K562 (cell line): ENCODE results near the gene EPHB2. TPM values are rescaled to one million over a fixed set of nuclear protein-coding genes. Genes with fewer than 3 reads are reported as not detected.

Experiments used
- ATAC-seq: fragments of 200-7000 bp; cut with Tn5 transposase; 3 replicates; pipeline ENCODE4 v1.9.1; 2020; ENCODE audit warnings: moderate library complexity
- BruUV-seq: library from RNA; stranded (reverse); fragments of 400-500 nt; replicated peaks from 2 replicates; lab custom pipeline; 2021; lab: Mats Ljungman, UMichigan
- CTCF ChIA-PET: fragments of 300-600 bp; formaldehyde crosslinking; extraction: SDS; loops from one replicate; lab custom pipeline; 2021; ENCODE audit warnings: low intra/inter-chr PET ratio; lab: Yijun Ruan, JAX
- POLR2A ChIA-PET: fragments of 300-600, 350-650 bp; sonication (Branson Sonifier 250); formaldehyde crosslinking; extraction: SDS; loops from one replicate; lab custom pipeline; 2021; ENCODE audit warnings: antibody characterized with exemption, inconsistent platforms; lab: Yijun Ruan, JAX
- DNase-seq, 4 experiments: peaks; one replicate each; pipeline versions ENCODE4 v3.0.0 to v3.0.0-alpha.2; 2011 to 2018; ENCODE audit warnings: low spot score in 3 of 4, mixed read lengths in 3 of 4; ENCODE audit errors: extremely low read depth in 1 of 4
- FAIRE-seq: peaks from 2 replicates; lab custom pipeline; 2011; peaks lifted over from hg19 to GRCh38; lab: Jason Lieb, UNC
- H2AFZ ChIP-seq: 2 replicates; pipeline ENCODE4 v1.6.0; 2011; ENCODE audit warnings: low read depth, low read length, control low read depth, inconsistent platforms
- H3K27ac ChIP-seq: fragments of 200-600 bp; 3 replicates; pipeline ENCODE4 v1.8.0; 2011; ENCODE audit warnings: low read depth, mild to moderate bottlenecking, control low read depth, inconsistent platforms, low read length, moderate library complexity, mixed read lengths; ENCODE audit errors: extremely low read depth
- H3K27me3 ChIP-seq, 2 experiments: fragments of 300-600 bp in 1 of 2; 2 replicates in 1 of 2; 3 replicates in 1 of 2; pipeline versions ENCODE4 v1.6.0 to v1.8.0; 2011; ENCODE audit warnings: inconsistent platforms in 2 of 2, low read length in 2 of 2, mild to moderate bottlenecking in 1 of 2, mixed read lengths in 1 of 2, moderate library complexity in 1 of 2; ENCODE audit not compliant: control insufficient read depth in 2 of 2, insufficient read depth in 2 of 2
- H3K36me3 ChIP-seq: fragments of 300-600 bp; 3 replicates; pipeline ENCODE4 v1.8.0; 2011; ENCODE audit warnings: mild to moderate bottlenecking, low read length, inconsistent platforms; ENCODE audit not compliant: control insufficient read depth, insufficient read depth
- H3K4me1 ChIP-seq, 2 experiments: fragments of 200-600 bp in 1 of 2; replicated peaks in 1 of 2; 2 replicates in 1 of 2; 3 replicates in 1 of 2; pipeline versions ENCODE4 v1.5.1 to v1.8.0; 2011; ENCODE audit warnings: inconsistent platforms in 2 of 2, low read length in 2 of 2, mild to moderate bottlenecking in 1 of 2, mixed read lengths in 1 of 2, moderate library complexity in 1 of 2; ENCODE audit not compliant: control insufficient read depth in 2 of 2, insufficient read depth in 2 of 2
- H3K4me2 ChIP-seq: 2 replicates; pipeline ENCODE4 v1.6.1; 2011; ENCODE audit warnings: low read length, control low read depth, inconsistent platforms, mixed read lengths; ENCODE audit not compliant: insufficient read depth
- H3K4me3 ChIP-seq: fragments of 200-600 bp; sonication (generic), shearing (Covaris generic); 2 replicates; pipeline ENCODE4 v1.5.1; 2016; ENCODE audit warnings: control low read depth, inconsistent platforms
- H3K79me2 ChIP-seq: fragments of 200-600 bp; 3 replicates; pipeline ENCODE4 v1.8.0; 2011; ENCODE audit warnings: low read length, inconsistent platforms; ENCODE audit not compliant: control insufficient read depth, insufficient read depth
- H3K9ac ChIP-seq, 2 experiments: 2 replicates each; pipeline versions ENCODE4 v1.6.0 to v1.6.1; 2011; ENCODE audit warnings: low read depth in 2 of 2, low read length in 2 of 2, control low read depth in 1 of 2, inconsistent platforms in 1 of 2, mild to moderate bottlenecking in 1 of 2, mixed read lengths in 1 of 2; ENCODE audit not compliant: insufficient read depth in 1 of 2
- H3K9me1 ChIP-seq: one replicate; pipeline ENCODE4 v1.6.0; 2011; ENCODE audit warnings: inconsistent platforms, mild to moderate bottlenecking, low read length, moderate library complexity; ENCODE audit not compliant: control insufficient read depth, insufficient read depth
- H3K9me3 ChIP-seq: replicated peaks from 2 replicates; pipeline ENCODE4 v1.5.1; 2011; ENCODE audit warnings: low read depth, low read length, inconsistent platforms; ENCODE audit not compliant: control insufficient read depth, insufficient read depth
- H4K20me1 ChIP-seq: replicated peaks from 2 replicates; pipeline ENCODE4 v1.6.1; 2011; ENCODE audit warnings: low read length, inconsistent platforms, mixed read lengths; ENCODE audit not compliant: control insufficient read depth, insufficient read depth
- CCNT2 ChIP-seq: IDR thresholded peaks from 2 replicates; pipeline ENCODE4 v1.6.1; 2011; ENCODE audit warnings: borderline replicate concordance, low read depth, mild to moderate bottlenecking, moderate library complexity, mixed read lengths, low read length; ENCODE audit not compliant: insufficient read length; ENCODE audit errors: extremely low read depth
- CHAMP1 ChIP-seq: fragments of 450-650 bp; IDR thresholded peaks from 2 replicates; pipeline ENCODE4 v1.6.1; 2016; ENCODE audit warnings: mild to moderate bottlenecking
- SPI1 ChIP-seq: IDR thresholded peaks from 2 replicates; pipeline ENCODE4 v1.6.1; 2011; ENCODE audit warnings: low read depth, low read length, control low read depth, borderline replicate concordance
- whole genome bisulfite sequencing: fragments of 100-300 bp; shearing (Covaris generic); methylation state at CpG from one replicate; pipeline ENCODE4 v1.1.6; 2016; ENCODE audit warnings: low coverage, mixed read lengths; ENCODE audit not compliant: insufficient coverage; ENCODE audit errors: missing lambda C conversion rate; 5-methylcytosine and 5-hydroxymethylcytosine counted together
- in situ Hi-C: fragments of 300-500 bp; cut with MboI; formaldehyde crosslinking; loops from 4 replicates; pipeline ENCODE4 v1.15.0; 2018; ENCODE audit warnings: inconsistent platforms, mixed read lengths
- intact Hi-C: fragments of 100-400 bp; cut with micrococcal nuclease; formaldehyde crosslinking; loops from 2 replicates; pipeline ENCODE4 v1.14.2; 2022
- polyA plus RNA-seq, 8 experiments: library from polyadenylated mRNA; depleted of rRNA in 4 of 8; stranded (reverse) in 5 of 8; unstranded in 3 of 8; fragments of >200 nt; fragmentation: Nextera tagmentation in 2 of 8; fragmentation: Illumina TruSeq in 1 of 8; extraction: Ambion mirVana in 2 of 8; extraction: Trizol in 1 of 8; gene quantifications; 2 replicates each; pipeline versions ENCODE4 v1.2.1 to v1.2.3, GENCODE V29; 2011 to 2014; ENCODE audit warnings: inconsistent platforms in 1 of 8, missing spikeins in 1 of 8
- total RNA-seq, 7 experiments: library from RNA; depleted of rRNA in 6 of 7; stranded (reverse); fragments of >200 nt in 6 of 7; fragmentation: Illumina TruSeq in 2 of 7; extraction: Trizol in 2 of 7; gene quantifications; 2 replicates each; pipeline versions ENCODE4 v1.2.1 to v1.2.3, GENCODE V29; 2011 to 2021; ENCODE audit warnings: low replicate concordance in 1 of 7

The EPHB2 gene
- total and polyA plus RNA-seq, 9 of the 15 experiments (the other 6 are each of a cell fraction or from before 2014, with no cell fraction given) = not detected

GRCh38 chr1:22702296-22703085 lies 8.1 kb upstream of the EPHB2 start:
- CTCF ChIA-PET = no interaction called here

More at GRCh38 chr1:22702296-22703085, 8.1 kb upstream of the EPHB2 start:
- Histone ChIP-seq H3K27ac (no peak overlapping the region), H3K9me3 (no peaks in the 10 kb centered on the region), H3K4me1 (no peaks in the 10 kb centered on the region; a peak in 2 of 5 replicates), H3K4me3 (no peak overlapping the region), H4K20me1 (peaks cover 14% of the 10 kb centered on the region; the same call in 1 of the 2 replicates), H3K9me1 (no peaks in the 10 kb centered on the region), H3K4me2 (no peak overlapping the region), H3K9ac (no peak overlapping the region), H3K79me2 (no peaks in the 10 kb centered on the region), H3K27me3 (peaks cover 0 to 12% of the 10 kb centered on the region in 2 experiments; a peak in 3 of 5 replicates), H2AFZ (no peak overlapping the region), H3K36me3 (no peaks in the 10 kb centered on the region)
- WGBS = 4% methylated on average over 12 of the region's 12 CpGs
- TF ChIP-seq CHAMP1 (no peak), SPI1 (0 out of 2 replicates have a peak, but pooled peaks have one; percentile 48), CCNT2 (no peak)
- in situ Hi-C loops = no loop called here
- intact Hi-C loops = loop anchor here (5.0 kb wide), 1 partner anchor 185 kb away; no protein-coding TSS in a partner anchor
- POLR2A ChIA-PET = interaction anchor here (0.5 to 1.0 kb wide), 6 partner anchors 9 to 443 kb away, joined by 3 to 7 read pairs (median 4); no protein-coding TSS in a partner anchor
- no TSS peak for BruUV-seq
- FAIRE-seq = no peak
- no peak for ATAC-seq
- no peak for DNase-seq
